BE2C (cell line): ENCODE measurements around the gene FBXL7. TPM values are rescaled to one million over a fixed set of nuclear protein-coding genes. Genes with fewer than 3 reads are reported as not detected.

Source experiments
- DNase-seq: peaks from one replicate; pipeline ENCODE4 v3.0.0-alpha.2; 2020
- H3K27me3 ChIP-seq: fragments of 250-450 bp; sonication (Bioruptor Pico); 2 replicates; pipeline ENCODE4 v1.5.1; 2020; ENCODE audit warnings: mild to moderate bottlenecking
- H3K36me3 ChIP-seq: fragments of 250-450 bp; sonication (Bioruptor Pico); 2 replicates; pipeline ENCODE4 v1.5.1; 2020; ENCODE audit warnings: mild to moderate bottlenecking
- H3K4me1 ChIP-seq: fragments of 250-450 bp; sonication (Bioruptor Pico); 2 replicates; pipeline ENCODE4 v1.5.1; 2020
- H3K4me3 ChIP-seq: 2 replicates; pipeline ENCODE4 v1.5.1; 2011; ENCODE audit warnings: low read depth, low read length
- H3K9me3 ChIP-seq: fragments of 250-450 bp; sonication (Bioruptor Pico); 2 replicates; pipeline ENCODE4 v1.5.1; 2020
- CTCF ChIP-seq: IDR thresholded peaks from 2 replicates; pipeline ENCODE4 v1.5.1; 2012; ENCODE audit warnings: mild to moderate bottlenecking, low read depth, low read length
- polyA plus RNA-seq: library from polyadenylated mRNA; unstranded; fragments of >200 nt; gene quantifications from one replicate; pipeline ENCODE4 v1.2.1, GENCODE V29; 2012; ENCODE audit warnings: low read depth, missing spikeins; ENCODE audit not compliant: insufficient read length, insufficient read depth

FBXL7 gene
- polyA plus RNA-seq: 14.2 TPM

- peak; percentile 90 for DNase-seq
- Histone ChIP-seq H3K27me3 (0 out of 2 replicates have a peak, but pooled peaks cover 3% of the 10 kb centered on the region), H3K9me3 (no peaks in the 10 kb centered on the region), H3K4me3 (peak within 1 kb of the TSS; percentile 72), H3K36me3 (no peaks in the 10 kb centered on the region), H3K4me1 (peaks cover 5% of the 10 kb centered on the region; the same call in 1 of the 2 replicates)
- no peak for TF ChIP-seq CTCF
These were observed at the start of gene FBXL7 for GRCh38 chr5:15499528-15500324. FBXL7 (plus strand) TSS chr5:15500180.

DNA sequence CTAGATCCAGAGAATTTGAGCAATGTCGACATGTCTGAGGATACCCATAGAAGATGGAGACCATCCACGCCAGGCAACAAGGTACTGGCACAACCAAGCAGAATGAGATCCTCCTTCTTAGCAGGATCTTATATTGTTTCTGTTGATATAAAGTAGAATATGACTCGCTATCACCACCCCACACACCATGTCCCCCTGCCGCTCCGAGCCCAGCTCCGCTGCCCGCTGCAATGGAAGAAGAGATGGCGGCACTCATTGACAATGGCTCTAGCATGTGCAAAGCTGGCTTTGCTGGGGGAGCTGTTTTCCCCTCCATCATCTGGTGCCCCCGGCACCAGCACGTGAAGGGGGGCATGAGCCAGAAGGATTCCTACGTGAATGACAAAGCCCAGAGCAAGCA lies 49.5 kb upstream of the FBXL7 start:
- no peak for TF ChIP-seq CTCF
- Histone ChIP-seq H3K27me3 (no peaks in the 10 kb centered on the region), H3K36me3 (no peaks in the 10 kb centered on the region), H3K4me3 (no peak overlapping the region), H3K9me3 (no peaks in the 10 kb centered on the region), H3K4me1 (no peaks in the 10 kb centered on the region)
- DNase-seq: no peak

DNA sequence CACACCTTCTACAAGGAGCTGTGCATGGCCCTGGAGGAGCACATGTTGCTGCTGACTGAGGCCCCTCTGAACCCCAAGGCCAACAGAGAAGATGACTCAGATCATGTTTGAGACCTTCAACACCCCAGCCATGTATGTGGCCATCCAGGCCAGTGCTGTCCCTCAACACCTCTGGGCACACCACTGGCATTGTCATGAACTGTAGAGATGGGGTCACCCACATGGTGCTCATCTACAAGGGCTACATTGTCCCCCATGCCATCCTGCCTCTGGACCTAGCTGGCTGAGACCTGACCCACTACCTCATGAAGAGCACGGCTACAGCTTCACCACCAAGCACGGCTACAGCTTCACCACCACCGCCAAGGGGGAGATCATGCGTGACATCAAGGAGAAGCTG lies 49.0 kb upstream of the FBXL7 start:
- Histone ChIP-seq H3K27me3 (no peaks in the 10 kb centered on the region), H3K4me3 (no peak overlapping the region), H3K9me3 (no peaks in the 10 kb centered on the region), H3K4me1 (no peaks in the 10 kb centered on the region), H3K36me3 (no peaks in the 10 kb centered on the region)
- TF ChIP-seq CTCF: no peak
- no peak for DNase-seq

- Histone ChIP-seq H3K27me3 (no peaks in the 10 kb centered on the region), H3K4me3 (no peak overlapping the region), H3K4me1 (no peaks in the 10 kb centered on the region), H3K36me3 (no peaks in the 10 kb centered on the region), H3K9me3 (no peaks in the 10 kb centered on the region)
- DNase-seq: no peak
- no peak for TF ChIP-seq CTCF
These were observed 48.0 kb upstream of the FBXL7 start for GRCh38 chr5:15452030-15452429.

GRCh38 chr5:15452781-15453180 lies 47.2 kb upstream of the FBXL7 start:
- no peaks in the 10 kb centered on the region for H3K9me3 ChIP-seq
- no peaks in the 10 kb centered on the region for H3K27me3 ChIP-seq
- H3K36me3 ChIP-seq: no peaks in the 10 kb centered on the region
- DNase-seq: no peak
- no peak for TF ChIP-seq CTCF
- H3K4me3 ChIP-seq: no peak overlapping the region
- H3K4me1 ChIP-seq: no peaks in the 10 kb centered on the region

GRCh38 chr5:15459200-15459599 lies 40.8 kb upstream of the FBXL7 start:
- Histone ChIP-seq H3K27me3 (no peaks in the 10 kb centered on the region), H3K36me3 (no peaks in the 10 kb centered on the region), H3K9me3 (no peaks in the 10 kb centered on the region), H3K4me3 (no peak overlapping the region), H3K4me1 (no peaks in the 10 kb centered on the region)
- no peak for DNase-seq
- no peak for TF ChIP-seq CTCF
